ENCODE data around the gene SPRED2.
A peak's percentile ranks its signal among the peaks of the same experiment; 100 is the strongest.

The SPRED2 gene

DNA sequence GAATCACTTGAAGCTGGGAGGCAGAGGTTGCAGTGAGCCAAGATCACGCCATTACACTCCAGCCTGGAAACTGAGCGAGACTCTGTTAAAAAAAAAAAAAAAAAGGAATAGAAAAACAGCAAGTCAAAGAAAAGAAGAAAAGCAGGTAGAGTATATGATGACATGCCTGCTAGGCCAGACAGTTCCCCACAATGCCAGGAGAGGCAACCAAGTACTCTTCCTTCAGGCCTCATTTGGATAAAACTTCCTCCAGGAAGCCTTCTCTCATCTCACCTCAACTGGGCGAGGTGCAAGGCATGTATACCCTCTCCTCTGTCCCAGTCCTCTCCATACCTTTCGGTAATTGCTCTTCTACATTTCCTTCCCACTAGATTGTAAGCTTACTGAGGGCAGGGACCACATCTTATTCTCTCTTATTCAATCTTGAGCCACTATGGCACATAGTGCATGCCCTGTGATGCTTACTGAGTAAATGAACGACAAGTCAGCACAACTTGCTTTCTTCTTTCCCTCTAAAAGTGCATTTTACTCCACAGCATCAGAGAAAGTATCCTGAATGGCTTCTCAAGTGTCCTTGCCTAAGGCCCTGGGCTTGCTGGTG is 10.1 kb upstream of the SPRED2 start:
- FAIRE-seq: no peak
- DNase-seq (ENCODE audit: low spot score): no peak

- DNase-seq (ENCODE audit: low spot score) (no peak), FAIRE-seq (no peak)
Observed at GRCh38 chr2:65438137-65438899, 5.9 kb upstream of the SPRED2 start.

- FAIRE-seq (no peak), DNase-seq (ENCODE audit: low spot score) (no peak)
Observed at GRCh38 chr2:65437392-65438135, 5.2 kb upstream of the SPRED2 start.

DNA sequence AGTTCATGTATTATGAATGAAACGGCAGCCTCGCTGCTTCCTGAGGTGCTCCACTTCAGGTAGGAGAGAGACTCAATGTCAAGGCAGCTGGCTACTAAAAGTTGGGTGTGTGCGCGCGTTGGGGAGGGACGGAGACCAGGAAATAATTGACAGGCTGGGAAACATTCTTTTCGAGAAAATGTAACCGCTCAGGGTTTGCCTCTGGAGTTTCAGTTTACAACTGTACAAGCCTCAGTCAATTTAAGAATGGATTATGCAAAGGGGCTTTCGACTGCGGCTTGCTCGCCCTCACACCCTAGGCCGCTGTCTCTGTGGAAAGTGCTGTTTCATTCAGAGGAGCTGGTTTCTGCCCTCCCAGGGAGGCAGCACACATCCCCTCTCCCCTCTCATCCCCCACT is 4.4 kb upstream of the SPRED2 start:
- DNase-seq (ENCODE audit: low spot score) (no peak), FAIRE-seq (no peak)

GRCh38 chr2:65436169-65436823 is 3.9 kb upstream of the SPRED2 start:
- DNase-seq (ENCODE audit: low spot score) (peak; percentile 90), FAIRE-seq (no peak)

- FAIRE-seq: no peak
- peak; percentile 95 for DNase-seq (ENCODE audit: low spot score)
Observed at GRCh38 chr2:65435625-65436168, 3.3 kb upstream of the SPRED2 start.

- FAIRE-seq: no peak
Observed at GRCh38 chr2:65434592-65435241, 2.3 kb upstream of the SPRED2 start.

DNA sequence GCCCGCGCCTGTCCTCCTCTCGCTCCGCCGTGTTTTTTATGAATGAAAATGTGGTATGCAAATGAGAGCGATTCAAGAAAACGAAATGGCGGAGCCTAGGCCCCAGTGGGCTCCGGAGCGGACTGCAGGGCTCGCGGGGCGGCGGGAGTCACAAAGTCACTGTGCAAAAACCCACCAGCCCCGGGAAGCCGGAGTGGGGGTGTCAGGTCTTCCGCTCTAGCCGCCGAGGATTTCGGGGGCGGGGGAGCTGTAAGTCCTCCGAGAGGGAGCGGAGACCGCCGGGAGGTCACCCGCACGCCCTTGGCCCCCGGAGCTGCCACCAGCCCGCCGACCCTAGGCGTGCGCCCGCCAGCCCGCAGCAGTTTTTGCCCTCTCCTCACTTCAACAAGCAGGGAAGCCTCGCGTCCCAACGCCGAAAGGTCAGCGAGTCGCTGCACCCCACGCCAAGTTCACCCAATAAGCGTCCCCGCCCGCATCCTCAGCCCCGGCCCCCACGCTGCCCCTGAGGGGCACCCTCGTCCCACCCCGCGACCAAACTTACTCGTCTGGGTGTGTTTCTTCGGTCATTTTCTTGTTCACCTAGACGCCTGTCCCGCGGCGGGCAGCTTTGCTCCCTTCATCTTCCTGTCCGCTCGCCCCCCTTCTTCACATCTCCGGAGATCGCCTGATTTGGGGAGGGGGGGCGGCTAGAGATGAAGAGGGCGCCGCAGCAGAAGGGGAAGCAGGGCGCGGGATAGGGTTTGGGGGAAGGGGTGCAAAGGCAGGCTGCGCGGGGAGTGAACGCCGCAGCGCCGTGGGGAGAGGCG is 775 bp downstream of the SPRED2 start:
- FAIRE-seq: no peak
- DNase-seq (ENCODE audit: low spot score): peak; percentile 35

More at GRCh38 chr2:65434592-65435241, 2.3 kb upstream of the SPRED2 start:
- no peak for DNase-seq (ENCODE audit: low spot score)

GRCh38 chr2:65430603-65431420 is 1.6 kb downstream of the SPRED2 start:
- FAIRE-seq: peak; percentile 88
- peak; percentile 60 for DNase-seq (ENCODE audit: low spot score)

DNA sequence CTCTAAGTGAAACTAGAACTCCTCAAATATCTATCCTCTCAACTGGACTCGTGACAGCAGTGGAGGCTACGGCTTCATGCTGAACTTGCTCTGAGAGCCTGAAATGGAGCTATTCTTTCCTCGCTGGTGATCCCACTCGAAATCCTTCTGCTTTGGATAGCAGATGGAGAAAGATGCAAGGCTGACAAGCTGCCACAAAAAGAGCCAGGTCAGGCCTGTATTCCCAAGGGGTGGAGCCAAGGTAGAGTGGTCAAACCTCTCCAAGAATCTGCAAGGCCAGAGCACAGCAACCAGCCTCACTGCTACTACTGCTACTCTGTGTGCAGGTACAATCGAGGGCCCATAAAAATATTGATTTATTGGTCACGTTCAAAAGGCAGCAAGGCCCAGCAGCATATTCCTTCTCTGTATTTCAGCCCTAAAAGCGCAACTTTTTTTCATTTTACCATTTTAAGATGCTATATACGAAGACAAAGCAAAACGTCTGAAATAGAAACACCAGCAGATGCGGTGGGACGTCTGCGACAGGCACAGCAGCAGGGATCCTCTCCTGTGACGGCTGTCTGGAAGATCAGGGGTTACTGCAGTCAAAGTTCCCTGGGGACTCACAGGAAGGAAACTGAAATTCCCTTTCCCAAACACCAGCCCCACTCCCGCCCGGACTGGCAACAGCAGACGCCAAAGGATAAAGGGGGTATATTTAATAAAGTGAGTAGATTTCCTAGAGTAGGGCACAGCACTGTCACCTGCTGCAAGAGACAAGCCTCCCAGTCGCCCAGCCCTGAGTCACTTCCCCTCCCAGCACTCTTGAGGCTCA is 2.4 kb downstream of the SPRED2 start:
- FAIRE-seq: no peak

DNA sequence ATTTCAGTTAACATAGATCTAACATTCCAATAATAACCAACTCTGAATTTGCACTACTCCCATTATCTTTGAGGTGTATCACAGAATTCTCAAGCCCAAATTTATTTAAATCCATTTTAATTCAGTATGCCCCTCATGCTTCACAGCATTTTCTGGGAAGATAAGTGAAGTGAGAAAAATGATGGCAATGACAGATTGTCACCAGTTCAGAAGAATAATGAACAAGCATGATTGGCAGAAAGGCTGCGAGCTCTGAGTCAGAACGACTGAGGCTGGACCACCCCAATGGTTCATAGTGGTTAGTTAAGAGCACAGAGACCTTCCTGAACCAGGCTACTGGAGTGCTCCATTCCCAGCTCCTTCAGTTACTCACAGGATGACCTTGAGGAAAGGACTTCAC is 4.9 kb downstream of the SPRED2 start:
- DNase-seq (ENCODE audit: low spot score): no peak
- no peak for FAIRE-seq

More for the DNA sequence above, 2.4 kb downstream of the SPRED2 start:
- DNase-seq (ENCODE audit: low spot score): no peak

GRCh38 chr2:65425276-65425675 is 7.1 kb downstream of the SPRED2 start:
- DNase-seq (ENCODE audit: low spot score) (no peak), FAIRE-seq (no peak)

GRCh38 chr2:65424391-65424790 is 8.0 kb downstream of the SPRED2 start:
- no peak for FAIRE-seq
- DNase-seq (ENCODE audit: low spot score): no peak

DNA sequence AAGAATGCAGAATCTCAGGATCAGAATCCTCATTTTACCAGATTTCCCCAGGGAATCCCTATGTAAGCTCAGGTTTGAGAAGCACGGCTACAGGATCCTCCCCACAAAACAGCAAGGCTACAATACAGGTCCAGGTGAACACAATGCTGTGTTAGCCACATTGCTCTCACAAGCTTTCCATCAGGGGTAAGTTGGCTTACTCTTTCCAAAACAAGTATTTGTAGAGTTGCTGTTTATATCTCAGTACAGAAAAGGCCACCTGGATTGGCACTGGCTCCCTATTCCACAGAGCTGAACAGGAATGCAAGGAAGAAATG is 11.0 kb downstream of the SPRED2 start:
- DNase-seq (ENCODE audit: low spot score) (peak; percentile 17), FAIRE-seq (peak; percentile 52)

DNA sequence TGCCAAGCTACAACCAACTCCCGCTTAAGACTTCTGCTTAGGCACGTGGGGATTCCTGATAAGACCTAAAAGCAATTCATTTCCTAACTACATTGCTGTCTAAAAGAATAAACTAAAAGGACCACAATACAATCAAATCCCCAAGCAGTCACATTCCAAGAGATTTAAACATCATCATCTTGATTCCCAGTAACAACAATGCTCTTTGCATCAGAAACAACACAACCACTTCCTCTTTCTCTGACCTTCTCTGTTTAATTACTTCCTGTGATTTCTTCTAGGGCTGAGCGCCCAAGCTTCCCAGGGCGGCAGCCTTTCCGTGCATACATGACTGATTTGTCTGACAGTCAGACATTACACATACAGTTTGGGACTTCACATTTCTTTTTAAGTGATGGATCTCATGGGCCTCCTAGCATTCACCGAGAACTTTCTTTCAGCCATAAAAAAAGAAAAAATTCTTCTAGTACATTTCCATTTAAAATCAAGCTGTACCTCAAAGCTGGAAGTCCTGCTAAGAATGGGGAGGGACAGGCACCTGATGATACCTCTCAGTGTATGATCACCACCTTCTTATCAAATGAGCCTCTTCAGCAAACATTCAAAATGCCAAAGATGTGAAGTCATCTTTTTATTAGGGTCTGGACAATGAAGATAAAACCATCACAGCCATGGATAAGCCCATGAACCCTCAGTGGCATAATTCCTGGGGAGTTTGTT is 11.5 kb downstream of the SPRED2 start:
- no peak for FAIRE-seq
- peak; percentile 53 for DNase-seq (ENCODE audit: low spot score)

DNA sequence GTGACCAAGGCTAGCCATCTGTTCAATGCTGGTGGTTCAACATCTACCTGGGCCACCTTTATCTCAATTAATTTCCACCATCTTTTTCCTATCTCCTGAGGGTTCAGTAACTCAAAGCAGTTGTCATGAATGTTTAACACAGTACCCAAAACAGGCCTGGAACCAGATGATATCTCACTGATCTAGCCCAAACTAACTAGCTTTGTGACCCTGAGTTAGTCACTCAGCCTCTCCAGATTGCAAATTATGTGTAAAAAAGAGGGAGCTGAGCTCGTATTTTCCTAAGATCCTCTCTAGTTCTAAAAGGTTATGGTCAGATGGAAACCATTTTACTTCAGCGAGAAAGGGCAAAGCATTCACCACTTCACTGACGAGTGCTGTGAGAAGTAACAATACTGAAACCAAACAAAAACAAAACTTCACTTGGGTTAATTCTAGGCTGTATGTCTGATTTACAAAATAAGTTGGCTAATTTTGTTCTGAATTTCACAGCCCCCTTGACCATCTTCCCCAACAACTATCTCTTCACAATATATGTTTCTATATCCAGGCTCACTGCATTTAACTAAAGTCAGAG is 14.8 kb downstream of the SPRED2 start:
- DNase-seq (ENCODE audit: low spot score) (no peak), FAIRE-seq (no peak)

DNA sequence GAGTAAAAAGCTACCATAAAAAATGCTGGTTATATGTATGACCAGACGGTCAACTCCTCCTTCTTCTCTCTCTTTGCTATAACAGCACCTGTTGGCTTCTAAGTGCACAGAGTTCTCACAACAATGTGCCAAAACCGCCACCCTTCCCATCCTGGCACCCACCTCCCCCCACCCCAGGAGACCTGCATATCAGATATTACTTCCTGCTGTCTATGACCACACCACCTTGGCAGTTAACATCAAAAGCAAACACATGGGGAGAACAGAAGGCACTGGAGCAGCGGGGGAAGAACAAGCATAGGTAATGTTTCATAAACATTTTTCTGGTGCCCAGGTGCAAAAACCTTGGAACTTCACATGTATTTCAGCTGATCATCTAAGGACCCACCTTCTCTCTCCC is 15.5 kb downstream of the SPRED2 start:
- DNase-seq (ENCODE audit: low spot score) (no peak), FAIRE-seq (no peak)

DNA sequence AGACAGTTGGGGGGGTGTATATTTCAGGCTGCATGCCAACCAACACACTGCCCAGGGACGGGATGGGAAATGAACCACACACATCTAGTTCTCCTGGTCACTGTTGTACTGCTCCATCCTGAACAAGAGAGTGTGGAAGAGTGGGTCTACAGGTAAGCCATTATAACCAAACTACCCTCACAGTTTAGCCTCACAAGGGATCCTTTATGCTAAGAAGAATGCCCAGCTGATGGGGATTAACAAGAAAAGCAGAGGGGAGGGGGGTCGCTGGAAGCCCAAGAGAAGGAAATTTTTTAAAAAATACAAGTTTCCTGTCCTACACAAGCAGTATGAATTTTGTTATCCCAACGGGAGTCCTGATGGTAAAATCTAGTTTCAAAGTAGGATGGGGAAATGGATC is 16.1 kb downstream of the SPRED2 start:
- FAIRE-seq (no peak), DNase-seq (ENCODE audit: low spot score) (no peak)
